Tibial nerve (tissue), 4 donors: ENCODE results near the gene NDUFV3. TPM values are rescaled to one million over a fixed set of nuclear protein-coding genes. Genes with fewer than 3 reads are reported as not detected.

ENCODE experiments used
- DNase-seq, 2 donors: peaks; one replicate each; pipeline ENCODE4 v3.0.0-alpha.2; 2019; ENCODE audit warnings: low spot score in 2 of 2
- H3K27ac ChIP-seq, 4 donors: fragments of 200-600 bp; sonication (generic) in 3 of 4; one replicate each; pipeline ENCODE4 v1.5.1; 2017 to 2019; ENCODE audit warnings: mild to moderate bottlenecking in 1 of 4
- H3K27me3 ChIP-seq, 2 donors: fragments of 200-600 bp; sonication (generic) in 1 of 2; one replicate each; pipeline versions ENCODE4 v1.5.1 to v1.6.0; 2017 to 2019
- H3K36me3 ChIP-seq, 3 donors: fragments of 200-600 bp; sonication (generic); one replicate each; pipeline ENCODE4 v1.5.1; 2018 to 2019
- H3K4me1 ChIP-seq, 4 donors: fragments of 200-600 bp; sonication (generic) in 3 of 4; one replicate each; pipeline ENCODE4 v1.5.1; 2017 to 2019
- H3K4me3 ChIP-seq, 4 donors: fragments of 200-600 bp; sonication (generic) in 3 of 4; one replicate each; pipeline ENCODE4 v1.5.1; 2017 to 2019; ENCODE audit warnings: mild to moderate bottlenecking in 1 of 4, moderate library complexity in 1 of 4
- H3K9me3 ChIP-seq, 4 donors: fragments of 200-600 bp; sonication (generic) in 3 of 4; one replicate each; pipeline ENCODE4 v1.5.1; 2017 to 2019
- CTCF ChIP-seq, 5 experiments: fragments of 200-600 bp in 3 of 5; fragments of 450-650 bp in 2 of 5; sonication (generic) in 3 of 5; IDR thresholded peaks; one replicate each; pipeline ENCODE4 v1.5.1; 2016 to 2019; ENCODE audit warnings: antibody characterized with exemption in 5 of 5, mild to moderate bottlenecking in 3 of 5, moderate library complexity in 2 of 5
- EP300 ChIP-seq, 2 donors: sonication (generic); formaldehyde crosslinking; IDR thresholded peaks; one replicate each; pipeline ENCODE4 v1.6.1; 2017; ENCODE audit warnings: antibody characterized with exemption in 2 of 2, mild to moderate bottlenecking in 1 of 2
- POLR2A ChIP-seq, 2 donors: fragments of 450-650 bp; IDR thresholded peaks; one replicate each; pipeline ENCODE4 v1.6.1; 2017; ENCODE audit warnings: antibody characterized with exemption in 2 of 2, mild to moderate bottlenecking in 2 of 2, moderate library complexity in 2 of 2
- WGBS, 2 donors: methylation state at CpG; one replicate each; pipeline ENCODE4 v1.1.5; 2018; 5-methylcytosine and 5-hydroxymethylcytosine counted together
- total RNA-seq, 4 donors: library from RNA; depleted of rRNA; stranded (reverse); fragments of >200 nt; gene quantifications; one replicate each; pipeline ENCODE4 v1.1.0, GENCODE V29; 2016

The NDUFV3 gene
- total RNA-seq, 4 donors from 2014 or later: 52.1 to 75.2 (median 61.4) TPM

- Histone ChIP-seq H3K9me3 (no peaks in the 10 kb centered on the region), H3K27ac (peak overlapping the region; percentile 81 to 83 (median 82)), H3K4me1 (peaks cover 0 to 23% (median 4%) of the 10 kb centered on the region in 4 donors), H3K36me3 (peaks cover 0 to 29% (median 0%) of the 10 kb centered on the region in 3 donors), H3K4me3 (peak overlapping the region; percentile 81 to 97 (median 97)), H3K27me3 (no peaks in the 10 kb centered on the region)
- TF ChIP-seq CTCF (IDR thresholded peaks at IDR 0.05) (no peak), POLR2A (IDR thresholded peaks at IDR 0.05) (no peak), EP300 (IDR thresholded peaks at IDR 0.05) (no peak)
- 0 to 1% methylated on average over 14 to 15 of the region's 15 CpGs for WGBS, 2 donors
- no peak for DNase-seq
Measured at GRCh38 chr21:42878678-42878992, 14.5 kb upstream of the NDUFV3 start.

- Histone ChIP-seq H3K27ac (peak within 1 kb of the TSS; percentile 81 to 83 (median 82)), H3K9me3 (no peaks in the 10 kb centered on the region), H3K36me3 (peaks cover 0 to 23% (median 0%) of the 10 kb centered on the region in 3 donors), H3K27me3 (no peaks in the 10 kb centered on the region), H3K4me3 (peak within 1 kb of the TSS; percentile 81 to 97 (median 97)), H3K4me1 (peaks cover 0 to 23% (median 4%) of the 10 kb centered on the region in 4 donors)
- TF ChIP-seq POLR2A (IDR thresholded peaks at IDR 0.05) (peak; percentile 35 to 74), EP300 (IDR thresholded peaks at IDR 0.05) (peak; percentile 80 to 96), CTCF (IDR thresholded peaks at IDR 0.05) (peak in 1 of 5 experiments; percentile 31)
- DNase-seq: peak; percentile 95 to 96
- WGBS, 2 donors: 0 to 1% methylated on average over 24 to 32 of the region's 80 CpGs
Measured at GRCh38 chr21:42878993-42879787, 13.9 kb upstream of the NDUFV3 start, which contains the start of gene WDR4. TSS of gene WDR4 (minus strand) at chr21:42879539. CDS start at chr21:42879495, 44 bp downstream.

- peaks cover 0 to 21% (median 0%) of the 10 kb centered on the region in 3 donors for H3K36me3 ChIP-seq
- H3K9me3 ChIP-seq: no peaks in the 10 kb centered on the region
- H3K4me3 ChIP-seq: peak overlapping the region in 2 of 4 donors; percentile 81 to 97
- WGBS, 2 donors: 93 to 96% methylated on average over 6 of the region's 6 CpGs
- H3K4me1 ChIP-seq: peaks cover 0 to 23% (median 4%) of the 10 kb centered on the region in 4 donors
- H3K27ac ChIP-seq: no peak overlapping the region
- no peak for TF ChIP-seq CTCF (IDR thresholded peaks at IDR 0.05)
- no peak for TF ChIP-seq POLR2A (IDR thresholded peaks at IDR 0.05)
- TF ChIP-seq EP300 (IDR thresholded peaks at IDR 0.05): no peak
- no peaks in the 10 kb centered on the region for H3K27me3 ChIP-seq
- no peak for DNase-seq
Measured at GRCh38 chr21:42880352-42880751, 12.8 kb upstream of the NDUFV3 start.

GRCh38 chr21:42883921-42884320, 9.2 kb upstream of the NDUFV3 start:
- Histone ChIP-seq H3K4me1 (peaks cover 0 to 9% (median 0%) of the 10 kb centered on the region in 4 donors), H3K36me3 (peaks cover 0 to 9% (median 0%) of the 10 kb centered on the region in 3 donors), H3K4me3 (no peak overlapping the region), H3K27me3 (no peaks in the 10 kb centered on the region), H3K9me3 (no peaks in the 10 kb centered on the region), H3K27ac (no peak overlapping the region)
- 46 to 90% methylated on average over 1 of the region's 1 CpG for WGBS, 2 donors
- TF ChIP-seq CTCF (IDR thresholded peaks at IDR 0.05) (no peak), POLR2A (IDR thresholded peaks at IDR 0.05) (no peak), EP300 (IDR thresholded peaks at IDR 0.05) (no peak)
- no peak for DNase-seq

GRCh38 chr21:42887326-42887725, 5.8 kb upstream of the NDUFV3 start:
- no peak for DNase-seq
- no peak for TF ChIP-seq POLR2A (IDR thresholded peaks at IDR 0.05)
- no peak for TF ChIP-seq CTCF (IDR thresholded peaks at IDR 0.05)
- no peak for TF ChIP-seq EP300 (IDR thresholded peaks at IDR 0.05)
- no peak overlapping the region for H3K4me3 ChIP-seq

More at GRCh38 chr21:42887326-42887725, 5.8 kb upstream of the NDUFV3 start:
- peaks cover 0 to 2% (median under 1%) of the 10 kb centered on the region in 4 donors for H3K4me1 ChIP-seq
- no peaks in the 10 kb centered on the region for H3K27me3 ChIP-seq
- no peak overlapping the region for H3K27ac ChIP-seq
- H3K36me3 ChIP-seq: peaks cover 0 to 9% (median 0%) of the 10 kb centered on the region in 3 donors
- H3K9me3 ChIP-seq: no peaks in the 10 kb centered on the region
- WGBS, 2 donors: 90 to 92% methylated on average over 5 of the region's 5 CpGs
